K562 (cell line): ENCODE results near the gene KPNB1. TPM values are rescaled to one million over a fixed set of nuclear protein-coding genes. Genes with fewer than 3 reads are reported as not detected.

Experiments used
- ATAC-seq: fragments of 200-7000 bp; cut with Tn5 transposase; 3 replicates; pipeline ENCODE4 v1.9.1; 2020; ENCODE audit warnings: moderate library complexity
- BruUV-seq: library from RNA; stranded (reverse); fragments of 400-500 nt; replicated peaks from 2 replicates; lab custom pipeline; 2021; lab: Mats Ljungman, UMichigan
- CTCF ChIA-PET: fragments of 300-600 bp; formaldehyde crosslinking; extraction: SDS; loops from one replicate; lab custom pipeline; 2021; ENCODE audit warnings: low intra/inter-chr PET ratio; lab: Yijun Ruan, JAX
- POLR2A ChIA-PET: fragments of 300-600, 350-650 bp; sonication (Branson Sonifier 250); formaldehyde crosslinking; extraction: SDS; loops from one replicate; lab custom pipeline; 2021; ENCODE audit warnings: antibody characterized with exemption, inconsistent platforms; lab: Yijun Ruan, JAX
- DNase-seq, 4 experiments: peaks; one replicate each; pipeline versions ENCODE4 v3.0.0 to v3.0.0-alpha.2; 2011 to 2018; ENCODE audit warnings: low spot score in 3 of 4, mixed read lengths in 3 of 4; ENCODE audit errors: extremely low read depth in 1 of 4
- FAIRE-seq: peaks from 2 replicates; lab custom pipeline; 2011; peaks lifted over from hg19 to GRCh38; lab: Jason Lieb, UNC
- H2AFZ ChIP-seq: 2 replicates; pipeline ENCODE4 v1.6.0; 2011; ENCODE audit warnings: low read depth, low read length, control low read depth, inconsistent platforms
- H3K27ac ChIP-seq: fragments of 200-600 bp; 3 replicates; pipeline ENCODE4 v1.8.0; 2011; ENCODE audit warnings: low read depth, mild to moderate bottlenecking, control low read depth, inconsistent platforms, low read length, moderate library complexity, mixed read lengths; ENCODE audit errors: extremely low read depth
- H3K27me3 ChIP-seq, 2 experiments: fragments of 300-600 bp in 1 of 2; 2 replicates in 1 of 2; 3 replicates in 1 of 2; pipeline versions ENCODE4 v1.6.0 to v1.8.0; 2011; ENCODE audit warnings: inconsistent platforms in 2 of 2, low read length in 2 of 2, mild to moderate bottlenecking in 1 of 2, mixed read lengths in 1 of 2, moderate library complexity in 1 of 2; ENCODE audit not compliant: control insufficient read depth in 2 of 2, insufficient read depth in 2 of 2
- H3K36me3 ChIP-seq: fragments of 300-600 bp; 3 replicates; pipeline ENCODE4 v1.8.0; 2011; ENCODE audit warnings: mild to moderate bottlenecking, low read length, inconsistent platforms; ENCODE audit not compliant: control insufficient read depth, insufficient read depth
- H3K4me1 ChIP-seq, 2 experiments: fragments of 200-600 bp in 1 of 2; replicated peaks in 1 of 2; 2 replicates in 1 of 2; 3 replicates in 1 of 2; pipeline versions ENCODE4 v1.5.1 to v1.8.0; 2011; ENCODE audit warnings: inconsistent platforms in 2 of 2, low read length in 2 of 2, mild to moderate bottlenecking in 1 of 2, mixed read lengths in 1 of 2, moderate library complexity in 1 of 2; ENCODE audit not compliant: control insufficient read depth in 2 of 2, insufficient read depth in 2 of 2
- H3K4me2 ChIP-seq: 2 replicates; pipeline ENCODE4 v1.6.1; 2011; ENCODE audit warnings: low read length, control low read depth, inconsistent platforms, mixed read lengths; ENCODE audit not compliant: insufficient read depth
- H3K4me3 ChIP-seq: fragments of 200-600 bp; sonication (generic), shearing (Covaris generic); 2 replicates; pipeline ENCODE4 v1.5.1; 2016; ENCODE audit warnings: control low read depth, inconsistent platforms
- H3K79me2 ChIP-seq: fragments of 200-600 bp; 3 replicates; pipeline ENCODE4 v1.8.0; 2011; ENCODE audit warnings: low read length, inconsistent platforms; ENCODE audit not compliant: control insufficient read depth, insufficient read depth
- H3K9ac ChIP-seq, 2 experiments: 2 replicates each; pipeline versions ENCODE4 v1.6.0 to v1.6.1; 2011; ENCODE audit warnings: low read depth in 2 of 2, low read length in 2 of 2, control low read depth in 1 of 2, inconsistent platforms in 1 of 2, mild to moderate bottlenecking in 1 of 2, mixed read lengths in 1 of 2; ENCODE audit not compliant: insufficient read depth in 1 of 2
- H3K9me1 ChIP-seq: one replicate; pipeline ENCODE4 v1.6.0; 2011; ENCODE audit warnings: inconsistent platforms, mild to moderate bottlenecking, low read length, moderate library complexity; ENCODE audit not compliant: control insufficient read depth, insufficient read depth
- H3K9me3 ChIP-seq: replicated peaks from 2 replicates; pipeline ENCODE4 v1.5.1; 2011; ENCODE audit warnings: low read depth, low read length, inconsistent platforms; ENCODE audit not compliant: control insufficient read depth, insufficient read depth
- H4K20me1 ChIP-seq: replicated peaks from 2 replicates; pipeline ENCODE4 v1.6.1; 2011; ENCODE audit warnings: low read length, inconsistent platforms, mixed read lengths; ENCODE audit not compliant: control insufficient read depth, insufficient read depth
- BMI1 ChIP-seq: fragments of 150-350 bp; IDR thresholded peaks from 2 replicates; pipeline ENCODE4 v1.6.1; 2014; ENCODE audit warnings: low read length
- KDM1A ChIP-seq, 2 experiments: fragments of 450-650 bp; IDR thresholded peaks; 2 replicates each; pipeline ENCODE4 v1.6.1; 2016; ENCODE audit warnings: mild to moderate bottlenecking in 2 of 2
- MIER1 ChIP-seq: fragments of 450-650 bp; IDR thresholded peaks from 2 replicates; pipeline ENCODE4 v1.6.1; 2016; ENCODE audit warnings: antibody characterized with exemption, mild to moderate bottlenecking, low read depth
- NFIX ChIP-seq: fragments of 250-450 bp; sonication (Bioruptor Pico); IDR thresholded peaks from 2 replicates; pipeline ENCODE4 v1.4.0; 2020; ENCODE audit warnings: low read depth, mild to moderate bottlenecking, moderate library complexity
- PHB2 ChIP-seq: fragments of 450-650 bp; IDR thresholded peaks from 2 replicates; pipeline ENCODE4 v1.6.1; 2017; ENCODE audit warnings: low read depth
- RBM25 ChIP-seq: fragments of 200-400 bp; formaldehyde crosslinking; IDR thresholded peaks from 2 replicates; pipeline ENCODE4 v1.6.1; 2018; ENCODE audit warnings: low read length, low read depth, moderate library complexity; ENCODE audit not compliant: severe bottlenecking
- SETDB1 ChIP-seq: IDR thresholded peaks from one replicate; pipeline ENCODE4 v1.6.1; 2012; ENCODE audit warnings: low read length, control low read depth, inconsistent platforms
- ZNF140 ChIP-seq: fragments of 250-450 bp; sonication (Bioruptor Pico); IDR thresholded peaks from 2 replicates; pipeline ENCODE4 v1.8.0; 2021; ENCODE audit warnings: moderate library complexity, mild to moderate bottlenecking, inconsistent platforms
- ZNF444 ChIP-seq: fragments of 250-450 bp; sonication (Bioruptor Pico); IDR thresholded peaks from 2 replicates; pipeline ENCODE4 v1.4.0; 2020; ENCODE audit warnings: mild to moderate bottlenecking, moderate library complexity
- ZNF76 ChIP-seq: fragments of 250-450 bp; sonication (Bioruptor Pico); IDR thresholded peaks from 2 replicates; pipeline ENCODE4 v1.4.0; 2020; ENCODE audit warnings: mild to moderate bottlenecking, moderate library complexity, borderline replicate concordance
- ZZZ3 ChIP-seq: fragments of 450-650 bp; IDR thresholded peaks from 2 replicates; pipeline ENCODE4 v1.6.1; 2016; ENCODE audit warnings: antibody characterized with exemption, mild to moderate bottlenecking, moderate library complexity
- WGBS: fragments of 100-300 bp; shearing (Covaris generic); methylation state at CpG from one replicate; pipeline ENCODE4 v1.1.6; 2016; ENCODE audit warnings: low coverage, mixed read lengths; ENCODE audit not compliant: insufficient coverage; ENCODE audit errors: missing lambda C conversion rate; 5-methylcytosine and 5-hydroxymethylcytosine counted together
- in situ Hi-C: fragments of 300-500 bp; cut with MboI; formaldehyde crosslinking; loops from 4 replicates; pipeline ENCODE4 v1.15.0; 2018; ENCODE audit warnings: inconsistent platforms, mixed read lengths
- intact Hi-C: fragments of 100-400 bp; cut with micrococcal nuclease; formaldehyde crosslinking; loops from 2 replicates; pipeline ENCODE4 v1.14.2; 2022
- polyA plus RNA-seq, 8 experiments: library from polyadenylated mRNA; depleted of rRNA in 4 of 8; stranded (reverse) in 5 of 8; unstranded in 3 of 8; fragments of >200 nt; fragmentation: Nextera tagmentation in 2 of 8; fragmentation: Illumina TruSeq in 1 of 8; extraction: Ambion mirVana in 2 of 8; extraction: Trizol in 1 of 8; gene quantifications; 2 replicates each; pipeline versions ENCODE4 v1.2.1 to v1.2.3, GENCODE V29; 2011 to 2014; ENCODE audit warnings: inconsistent platforms in 1 of 8, missing spikeins in 1 of 8
- total RNA-seq, 7 experiments: library from RNA; depleted of rRNA in 6 of 7; stranded (reverse); fragments of >200 nt in 6 of 7; fragmentation: Illumina TruSeq in 2 of 7; extraction: Trizol in 2 of 7; gene quantifications; 2 replicates each; pipeline versions ENCODE4 v1.2.1 to v1.2.3, GENCODE V29; 2011 to 2021; ENCODE audit warnings: low replicate concordance in 1 of 7
- TF ChIP-seq, protein P1 (sequence below): sonication (generic); formaldehyde crosslinking; IDR thresholded peaks from 2 replicates; pipeline ENCODE4 v1.8.1; 2023; ENCODE audit warnings: mild to moderate bottlenecking, missing genetic modification reagents
- TF ChIP-seq, protein P2 (sequence below): fragments of 450-650 bp; conservative IDR thresholded peaks from 2 replicates; pipeline ENCODE4 v1.6.1; 2016; ENCODE audit warnings: missing genetic modification characterization, low read depth, mild to moderate bottlenecking, missing compliant biosample characterization, moderate library complexity

The KPNB1 gene
- total and polyA plus RNA-seq, 9 of the 15 experiments (the other 6 are each of a cell fraction or from before 2014, with no cell fraction given) = 154 to 622 (median 354) TPM

DNA sequence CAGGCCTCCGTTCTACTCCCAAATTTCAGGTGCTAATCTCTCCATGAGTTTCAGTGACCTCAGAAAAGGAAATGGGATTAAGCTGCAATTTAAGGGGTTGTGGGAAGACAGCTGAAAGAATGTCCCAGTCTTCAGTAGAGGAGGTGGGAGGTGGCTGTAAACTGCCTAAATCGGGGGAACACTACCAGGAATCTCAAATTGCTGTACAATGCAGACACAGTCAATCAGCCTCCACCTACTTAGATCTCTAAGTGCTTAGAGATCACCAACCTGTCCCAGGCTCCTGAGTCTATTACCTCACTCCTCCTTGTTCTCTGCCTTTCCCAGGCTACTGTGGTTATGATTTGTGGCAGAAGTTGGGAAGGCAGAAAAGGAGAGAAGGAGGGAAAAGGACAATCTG, 75.0 kb downstream of the KPNB1 start (continued):
- TF ChIP-seq ZNF140 (CRISPR knock-in tag) (no peak), BMI1 (no peak), ZNF76 (CRISPR knock-in tag) (no peak), SETDB1 (no peak), PHB2 (no peak), ZNF444 (CRISPR knock-in tag) (no peak), ZZZ3 (no peak)
- TF ChIP-seq, all 486 proteins: peak for 0

- H3K27me3 ChIP-seq = peaks cover 23 to 72% of the 10 kb centered on the region in 2 experiments
- in situ Hi-C loops (no loop called here), intact Hi-C loops (no loop called here)
- no peaks in the 10 kb centered on the region for H3K9me1 ChIP-seq
- no TSS peak for BruUV-seq
- no peaks in the 10 kb centered on the region for H3K9me3 ChIP-seq
- H3K9ac ChIP-seq = 0 out of 4 replicates have a peak overlapping the region, but pooled peaks of 1 of the 2 experiments have one; percentile 15
- no peak overlapping the region for H3K27ac ChIP-seq
- POLR2A ChIA-PET = interaction anchor here (0.5 to 2.6 kb wide), 3 partner anchors 10 to 864 kb away, joined by 3 to 7 read pairs (median 4); no protein-coding TSS in a partner anchor
- no peak overlapping the region for H3K4me2 ChIP-seq
- peaks cover 7% of the 10 kb centered on the region; the same call in 1 of the 2 replicates for H4K20me1 ChIP-seq
- H3K36me3 ChIP-seq = no peaks in the 10 kb centered on the region
- DNase-seq (no peak), FAIRE-seq (no peak), ATAC-seq (peak; percentile 44; the same call in 2 of the 3 replicates)
- H3K4me3 ChIP-seq = no peak overlapping the region
- 12% methylated on average over 10 of the region's 13 CpGs for WGBS
- H3K79me2 ChIP-seq = no peaks in the 10 kb centered on the region
- CTCF ChIA-PET = no interaction called here
- peaks cover 2 to 18% of the 10 kb centered on the region in 2 experiments; a peak in 4 of 5 replicates for H3K4me1 ChIP-seq
- H2AFZ ChIP-seq = no peak overlapping the region
- TF ChIP-seq KDM1A (IDR thresholded peaks at IDR 0.05) = peak; percentile 20 to 23; a peak in 2 of 4 replicates
- TF ChIP-seq RBM25 = peak; percentile 42
- TF ChIP-seq MIER1 = peak; percentile 27; the same call in 1 of the 2 replicates
- TF ChIP-seq, protein P1, sequence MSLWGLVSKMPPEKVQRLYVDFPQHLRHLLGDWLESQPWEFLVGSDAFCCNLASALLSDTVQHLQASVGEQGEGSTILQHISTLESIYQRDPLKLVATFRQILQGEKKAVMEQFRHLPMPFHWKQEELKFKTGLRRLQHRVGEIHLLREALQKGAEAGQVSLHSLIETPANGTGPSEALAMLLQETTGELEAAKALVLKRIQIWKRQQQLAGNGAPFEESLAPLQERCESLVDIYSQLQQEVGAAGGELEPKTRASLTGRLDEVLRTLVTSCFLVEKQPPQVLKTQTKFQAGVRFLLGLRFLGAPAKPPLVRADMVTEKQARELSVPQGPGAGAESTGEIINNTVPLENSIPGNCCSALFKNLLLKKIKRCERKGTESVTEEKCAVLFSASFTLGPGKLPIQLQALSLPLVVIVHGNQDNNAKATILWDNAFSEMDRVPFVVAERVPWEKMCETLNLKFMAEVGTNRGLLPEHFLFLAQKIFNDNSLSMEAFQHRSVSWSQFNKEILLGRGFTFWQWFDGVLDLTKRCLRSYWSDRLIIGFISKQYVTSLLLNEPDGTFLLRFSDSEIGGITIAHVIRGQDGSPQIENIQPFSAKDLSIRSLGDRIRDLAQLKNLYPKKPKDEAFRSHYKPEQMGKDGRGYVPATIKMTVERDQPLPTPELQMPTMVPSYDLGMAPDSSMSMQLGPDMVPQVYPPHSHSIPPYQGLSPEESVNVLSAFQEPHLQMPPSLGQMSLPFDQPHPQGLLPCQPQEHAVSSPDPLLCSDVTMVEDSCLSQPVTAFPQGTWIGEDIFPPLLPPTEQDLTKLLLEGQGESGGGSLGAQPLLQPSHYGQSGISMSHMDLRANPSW (CRISPR knock-in tag) = no peak
- no peak for TF ChIP-seq NFIX
- TF ChIP-seq, protein P2, sequence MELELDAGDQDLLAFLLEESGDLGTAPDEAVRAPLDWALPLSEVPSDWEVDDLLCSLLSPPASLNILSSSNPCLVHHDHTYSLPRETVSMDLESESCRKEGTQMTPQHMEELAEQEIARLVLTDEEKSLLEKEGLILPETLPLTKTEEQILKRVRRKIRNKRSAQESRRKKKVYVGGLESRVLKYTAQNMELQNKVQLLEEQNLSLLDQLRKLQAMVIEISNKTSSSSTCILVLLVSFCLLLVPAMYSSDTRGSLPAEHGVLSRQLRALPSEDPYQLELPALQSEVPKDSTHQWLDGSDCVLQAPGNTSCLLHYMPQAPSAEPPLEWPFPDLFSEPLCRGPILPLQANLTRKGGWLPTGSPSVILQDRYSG (tag) = no peak
Measured at GRCh38 chr17:47725446-47726111, 75.9 kb downstream of the KPNB1 start.
